NB4 (cell line): Measurements from ENCODE around the gene CPA5.

Experiments used
- DNase-seq: peaks from one replicate; pipeline ENCODE4 v3.0.0; 2010; ENCODE audit warnings: low read depth
- H3K4me3 ChIP-seq: one replicate; pipeline ENCODE4 v1.5.1; 2011; ENCODE audit warnings: mild to moderate bottlenecking, low read depth, low read length, moderate library complexity
- CTCF ChIP-seq: IDR thresholded peaks from one replicate; pipeline ENCODE4 v1.5.1; 2012; ENCODE audit warnings: low read depth, low read length
- MAX ChIP-seq: IDR thresholded peaks from 2 replicates; pipeline ENCODE4 v1.6.1; 2011; ENCODE audit warnings: low read depth, low read length
- MYC ChIP-seq: IDR thresholded peaks from 2 replicates; pipeline ENCODE4 v1.6.1; 2011; ENCODE audit warnings: low read depth, low read length
- POLR2A ChIP-seq: IDR thresholded peaks from 2 replicates; pipeline ENCODE4 v1.6.1; 2011; ENCODE audit warnings: mild to moderate bottlenecking; ENCODE audit not compliant: insufficient read length; ENCODE audit errors: extremely low read depth

CPA5 gene

GRCh38 chr7:130388671-130389070, 44.1 kb downstream of the CPA5 start:
- H3K4me3 ChIP-seq: no peak overlapping the region
- DNase-seq: no peak
- TF ChIP-seq MYC (no peak), CTCF (no peak), POLR2A (no peak), MAX (no peak)

- no peak for DNase-seq
- H3K4me3 ChIP-seq: no peak overlapping the region
- TF ChIP-seq MYC (no peak), POLR2A (no peak), MAX (no peak), CTCF (no peak)
Observed at GRCh38 chr7:130390486-130390885, 45.9 kb downstream of the CPA5 start.

- DNase-seq: no peak
Observed at GRCh38 chr7:130393101-130393561, 48.5 kb downstream of the CPA5 start.

GRCh38 chr7:130393841-130394411, 49.3 kb downstream of the CPA5 start:
- no peak for DNase-seq
- no peak overlapping the region for H3K4me3 ChIP-seq
- TF ChIP-seq CTCF (no peak), POLR2A (no peak), MAX (no peak), MYC (no peak)

More at GRCh38 chr7:130393101-130393561, 48.5 kb downstream of the CPA5 start:
- TF ChIP-seq MYC (no peak), MAX (no peak), POLR2A (no peak), CTCF (no peak)
- no peak overlapping the region for H3K4me3 ChIP-seq

GRCh38 chr7:130394421-130395195, 50.0 kb downstream of the CPA5 start:
- no peak overlapping the region for H3K4me3 ChIP-seq
- DNase-seq: peak; percentile 32
- TF ChIP-seq CTCF (no peak), MYC (no peak), POLR2A (no peak), MAX (no peak)
